MCF 10A (cell line): ENCODE results near the gene TSPAN16. TPM values are rescaled to one million over a fixed set of nuclear protein-coding genes. Genes with fewer than 3 reads are reported as not detected.
A peak's percentile ranks its signal among the peaks of the same experiment; 100 is the strongest.
"Not testable (repeated sequence)": the region's sequence is repeated elsewhere in the genome, so short reads cannot be mapped to it uniquely, and the experiment has no call there.

ENCODE experiments used
- BruUV-seq: library from RNA; stranded (reverse); fragments of 400-500 nt; replicated peaks from 2 replicates; lab custom pipeline; 2021; lab: Mats Ljungman, UMichigan
- CTCF ChIA-PET: fragments of 300-600 bp; sonication (Branson Sonifier 250); formaldehyde crosslinking; extraction: SDS; loops from one replicate; lab custom pipeline; 2021; ENCODE audit warnings: antibody characterized with exemption, inconsistent platforms; lab: Yijun Ruan, JAX
- POLR2A ChIA-PET: fragments of 300-600, 350-650 bp; sonication (Branson Sonifier 250); formaldehyde crosslinking; extraction: SDS; loops from one replicate; lab custom pipeline; 2020; ENCODE audit warnings: antibody characterized with exemption, inconsistent platforms; lab: Yijun Ruan, JAX
- DNase-seq: peaks from one replicate; pipeline ENCODE4 v3.0.0-alpha.2; 2018; ENCODE audit not compliant: unreplicated experiment
- H3K27ac Mint-ChIP-seq: one replicate; pipeline ENCODE4 v1.8.0; 2022; ENCODE audit warnings: mild to moderate bottlenecking, low read depth, mixed read lengths; ENCODE audit not compliant: unreplicated experiment
- H3K27me3 Mint-ChIP-seq: one replicate; pipeline ENCODE4 v1.8.0; 2022; ENCODE audit warnings: mixed read lengths; ENCODE audit not compliant: insufficient read depth, unreplicated experiment
- H3K36me3 Mint-ChIP-seq: one replicate; pipeline ENCODE4 v1.8.0; 2022; ENCODE audit warnings: mild to moderate bottlenecking, moderate library complexity, mixed read lengths; ENCODE audit not compliant: insufficient read depth, unreplicated experiment
- H3K4me1 Mint-ChIP-seq: one replicate; pipeline ENCODE4 v1.8.0; 2022; ENCODE audit warnings: mixed read lengths; ENCODE audit not compliant: insufficient read depth, unreplicated experiment
- H3K4me3 Mint-ChIP-seq: one replicate; pipeline ENCODE4 v1.8.0; 2022; ENCODE audit warnings: mild to moderate bottlenecking, moderate library complexity, mixed read lengths; ENCODE audit not compliant: unreplicated experiment
- H3K9me3 Mint-ChIP-seq: one replicate; pipeline ENCODE4 v1.8.0; 2022; ENCODE audit warnings: mixed read lengths; ENCODE audit not compliant: unreplicated experiment
- CTCF ChIP-seq: fragments of 200-600 bp; IDR thresholded peaks from one replicate; pipeline ENCODE4 v1.8.0; 2022; ENCODE audit warnings: antibody characterized with exemption, mild to moderate bottlenecking; ENCODE audit not compliant: unreplicated experiment
- intact Hi-C: fragments of 100-400 bp; cut with micrococcal nuclease; formaldehyde crosslinking; loops from 2 replicates; pipeline ENCODE4 v1.14.1; 2022
- total RNA-seq: library from RNA; stranded (reverse); gene quantifications from 2 replicates; pipeline ENCODE4 v1.2.3, GENCODE V29; 2022

The TSPAN16 gene
- total RNA-seq, 1 experiment from 2014 or later = not detected

GRCh38 chr19:11338121-11338520, 42.2 kb downstream of the TSPAN16 start:
- peaks cover 13% of the 10 kb centered on the region for H3K4me1 Mint-ChIP-seq
- no peak for DNase-seq
- POLR2A ChIA-PET = interaction anchor here (0.7 to 4.0 kb wide), 12 partner anchors 7 to 260 kb away, joined by 3 to 43 read pairs (median 6); partner anchors contain the start of genes CCDC159, ELOF1, SWSAP1 and TMEM205
- intact Hi-C loops = no loop called here
- H3K27me3 Mint-ChIP-seq = no peaks in the 10 kb centered on the region
- peak overlapping the region; percentile 74 for H3K4me3 Mint-ChIP-seq
- BruUV-seq = no TSS peak
- peak overlapping the region; percentile 59 for H3K27ac Mint-ChIP-seq
- TF ChIP-seq CTCF = no peak
- no peaks in the 10 kb centered on the region for H3K9me3 Mint-ChIP-seq
- CTCF ChIA-PET = interaction anchor here (2.0 kb wide), 1 partner anchor 39 kb away, joined by 6 read pairs; no protein-coding TSS in a partner anchor
- H3K36me3 Mint-ChIP-seq = peaks cover 62% of the 10 kb centered on the region

GRCh38 chr19:11338569-11339253, 42.8 kb downstream of the TSPAN16 start:
- no TSS peak for BruUV-seq
- no peaks in the 10 kb centered on the region for H3K27me3 Mint-ChIP-seq
- peak overlapping the region; percentile 74 for H3K4me3 Mint-ChIP-seq
- intact Hi-C loops = no loop called here
- H3K27ac Mint-ChIP-seq = peak overlapping the region; percentile 59
- H3K9me3 Mint-ChIP-seq = no peaks in the 10 kb centered on the region
- CTCF ChIA-PET = interaction anchor here (1.5 to 2.0 kb wide), 2 partner anchors 39 to 42 kb away, joined by 6 to 7 read pairs; no protein-coding TSS in a partner anchor
- DNase-seq = peak; percentile 76
- TF ChIP-seq CTCF = no peak
- H3K4me1 Mint-ChIP-seq = peaks cover 13% of the 10 kb centered on the region
- POLR2A ChIA-PET = interaction anchor here (0.6 to 4.0 kb wide), 17 partner anchors 8 to 1495 kb away, joined by 3 to 43 read pairs (median 5); partner anchors contain the start of genes CCDC159, ELOF1, SWSAP1 and TMEM205
- H3K36me3 Mint-ChIP-seq = peaks cover 57% of the 10 kb centered on the region

- H3K27me3 Mint-ChIP-seq = no peaks in the 10 kb centered on the region
- ChIA-PET CTCF (interaction anchor here (0.6 to 2.0 kb wide), 6 partner anchors 11 to 735 kb away, joined by 3 to 7 read pairs (median 3); no protein-coding TSS in a partner anchor), POLR2A (interaction anchor here (0.6 to 4.0 kb wide), 15 partner anchors 7 to 258 kb away, joined by 3 to 43 read pairs (median 5); partner anchors contain the start of genes ELOF1 and SWSAP1)
- H3K4me3 Mint-ChIP-seq = peak within 1 kb of the TSS; percentile 74
- DNase-seq = peak; percentile 93
- H3K9me3 Mint-ChIP-seq = no peaks in the 10 kb centered on the region
- peaks cover 49% of the 10 kb centered on the region for H3K36me3 Mint-ChIP-seq
- TF ChIP-seq CTCF = no peak
- peaks cover 16% of the 10 kb centered on the region for H3K4me1 Mint-ChIP-seq
- BruUV-seq = no TSS peak
- intact Hi-C loops = no loop called here
- H3K27ac Mint-ChIP-seq = peak within 1 kb of the TSS; percentile 59
Measured at GRCh38 chr19:11339254-11340098, 43.5 kb downstream of the TSPAN16 start, which contains the start of gene RAB3D. Gene RAB3D, minus strand, starts transcription at chr19:11339657. Its CDS starts 2,258 bp downstream, at chr19:11337399.

- H3K27ac Mint-ChIP-seq, H3K27me3 Mint-ChIP-seq, intact Hi-C loops, H3K9me3 Mint-ChIP-seq, DNase-seq, BruUV-seq: not testable (repeated sequence)
- Mint-ChIP-seq H3K4me3 (peak overlapping the region; percentile 74), H3K36me3 (peaks cover 44% of the 10 kb centered on the region), H3K4me1 (peaks cover 22% of the 10 kb centered on the region)
- POLR2A ChIA-PET = interaction anchor here (0.8 to 4.0 kb wide), 6 partner anchors 14 to 41 kb away, joined by 3 to 43 read pairs (median 7); partner anchors contain the start of gene SWSAP1
- CTCF ChIA-PET = interaction anchor here (0.9 to 2.0 kb wide), 5 partner anchors 12 to 202 kb away, joined by 3 to 7 read pairs (median 3); no protein-coding TSS in a partner anchor
Measured at GRCh38 chr19:11340099-11340467, 44.1 kb downstream of the TSPAN16 start.
